Measurements from ENCODE around the gene CDK19. TPM values are rescaled to one million over a fixed set of nuclear protein-coding genes. Genes with fewer than 3 reads are reported as not detected.

CDK19 gene
- total RNA-seq, 2 donors from 2014 or later: 8.7 to 14.3 TPM

DNA sequence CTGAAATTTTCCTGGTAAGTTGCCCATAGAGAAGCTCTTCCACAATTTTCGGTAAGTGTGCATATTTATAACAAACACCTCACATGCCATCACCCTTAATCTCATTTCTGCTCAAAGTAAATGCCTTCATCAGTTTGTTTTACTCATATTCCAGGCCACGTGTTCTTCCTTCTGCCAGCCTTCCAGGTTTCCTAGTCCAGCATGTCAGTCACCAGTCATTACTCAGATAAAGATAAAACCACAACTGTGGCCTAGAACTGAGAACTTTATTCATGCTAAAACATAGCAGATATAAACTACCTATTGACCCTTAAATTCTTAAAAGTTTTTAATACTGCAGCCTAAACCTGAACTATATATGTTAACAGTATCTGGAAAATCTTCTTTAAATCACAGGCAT is 189.4 kb downstream of the CDK19 start:
- ATAC-seq (ENCODE audit: insufficient number of reproducible peaks, low FRiP score, low read depth) (no peak), DNase-seq (ENCODE audit: low spot score) (no peak)
- no peaks in the 10 kb centered on the region for H3K27me3 ChIP-seq (replicated peaks; ENCODE audit: insufficient read depth)
- peaks cover 15% of the 10 kb centered on the region for H3K36me3 ChIP-seq
- H3K4me1 ChIP-seq (ENCODE audit: control insufficient read depth in 1 of 2, low read depth in 2 of 2): no peaks in the 10 kb centered on the region
- no peak overlapping the region for H3K4me3 ChIP-seq
- TF ChIP-seq, protein P1, sequence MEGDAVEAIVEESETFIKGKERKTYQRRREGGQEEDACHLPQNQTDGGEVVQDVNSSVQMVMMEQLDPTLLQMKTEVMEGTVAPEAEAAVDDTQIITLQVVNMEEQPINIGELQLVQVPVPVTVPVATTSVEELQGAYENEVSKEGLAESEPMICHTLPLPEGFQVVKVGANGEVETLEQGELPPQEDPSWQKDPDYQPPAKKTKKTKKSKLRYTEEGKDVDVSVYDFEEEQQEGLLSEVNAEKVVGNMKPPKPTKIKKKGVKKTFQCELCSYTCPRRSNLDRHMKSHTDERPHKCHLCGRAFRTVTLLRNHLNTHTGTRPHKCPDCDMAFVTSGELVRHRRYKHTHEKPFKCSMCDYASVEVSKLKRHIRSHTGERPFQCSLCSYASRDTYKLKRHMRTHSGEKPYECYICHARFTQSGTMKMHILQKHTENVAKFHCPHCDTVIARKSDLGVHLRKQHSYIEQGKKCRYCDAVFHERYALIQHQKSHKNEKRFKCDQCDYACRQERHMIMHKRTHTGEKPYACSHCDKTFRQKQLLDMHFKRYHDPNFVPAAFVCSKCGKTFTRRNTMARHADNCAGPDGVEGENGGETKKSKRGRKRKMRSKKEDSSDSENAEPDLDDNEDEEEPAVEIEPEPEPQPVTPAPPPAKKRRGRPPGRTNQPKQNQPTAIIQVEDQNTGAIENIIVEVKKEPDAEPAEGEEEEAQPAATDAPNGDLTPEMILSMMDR (IDR thresholded peaks at IDR 0.05): no peak
- no peaks in the 10 kb centered on the region for H3K9me3 ChIP-seq
- H3K27ac ChIP-seq: no peak overlapping the region

DNA sequence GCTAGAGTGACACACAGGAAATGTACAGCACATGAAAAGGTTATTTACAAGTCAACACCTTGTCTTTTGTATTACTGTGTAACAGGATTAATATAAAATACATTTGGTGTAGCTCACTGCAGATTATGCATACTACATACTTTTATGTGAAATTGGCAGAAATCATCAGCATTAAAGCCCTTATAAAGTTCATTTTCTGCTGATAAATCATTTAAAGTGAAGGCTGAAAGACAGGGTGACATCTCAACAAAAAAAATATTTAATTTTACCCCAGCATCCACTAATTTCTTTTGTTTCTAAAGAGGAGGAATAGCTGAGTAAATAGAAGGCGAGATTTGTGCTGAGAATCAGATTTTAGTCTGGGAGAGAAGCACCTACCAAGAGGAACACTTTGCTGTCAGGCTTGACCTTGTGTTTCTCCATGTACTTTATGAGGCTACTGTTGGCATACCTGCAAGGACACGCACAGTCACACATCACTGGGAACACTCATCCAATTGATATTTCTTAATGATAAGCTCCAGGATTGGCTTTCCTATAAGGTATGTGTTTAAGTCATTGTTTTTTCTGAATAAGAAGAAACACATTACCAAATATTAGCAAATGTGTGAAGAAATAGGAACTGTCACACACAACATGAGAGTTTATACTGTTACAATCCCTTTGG is 192.2 kb downstream of the CDK19 start:
- TF ChIP-seq, protein P1 (IDR thresholded peaks at IDR 0.05): no peak
- peaks cover 15% of the 10 kb centered on the region for H3K36me3 ChIP-seq
- ATAC-seq (ENCODE audit: insufficient number of reproducible peaks, low FRiP score, low read depth): no peak

DNA sequence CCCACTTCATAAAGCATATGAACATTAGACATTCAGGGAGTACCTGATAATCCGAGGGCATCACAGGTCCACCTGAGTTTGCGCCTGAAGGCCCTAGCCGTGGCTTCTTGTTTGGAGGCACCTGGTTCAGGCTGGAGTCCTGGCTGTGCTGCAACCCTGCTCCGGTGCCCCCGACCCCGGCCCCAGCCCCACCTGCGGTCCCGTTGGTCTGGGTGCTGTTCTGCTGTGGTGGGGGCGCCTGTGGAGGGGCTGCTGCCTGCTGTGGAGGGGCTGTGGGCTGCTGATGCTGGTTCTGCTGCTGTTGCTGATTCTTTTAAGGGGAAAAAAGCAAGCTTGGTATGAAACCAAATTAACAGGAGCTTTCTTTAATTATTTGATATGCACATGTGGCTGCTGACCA is 194.2 kb downstream of the CDK19 start:
- H3K27ac ChIP-seq: no peak overlapping the region
- ATAC-seq (ENCODE audit: insufficient number of reproducible peaks, low FRiP score, low read depth): no peak
- H3K4me1 ChIP-seq (ENCODE audit: control insufficient read depth in 1 of 2, low read depth in 2 of 2): no peaks in the 10 kb centered on the region
- no peaks in the 10 kb centered on the region for H3K27me3 ChIP-seq (replicated peaks; ENCODE audit: insufficient read depth)
- H3K4me3 ChIP-seq: no peak overlapping the region
- no peak for DNase-seq (ENCODE audit: low spot score)
- H3K36me3 ChIP-seq: peaks cover 15% of the 10 kb centered on the region
- H3K9me3 ChIP-seq: no peaks in the 10 kb centered on the region
- TF ChIP-seq, protein P1 (IDR thresholded peaks at IDR 0.05): no peak

More for the DNA sequence above, 192.2 kb downstream of the CDK19 start:
- Histone ChIP-seq H3K27me3 (replicated peaks; ENCODE audit: insufficient read depth) (no peaks in the 10 kb centered on the region), H3K4me1 (ENCODE audit: control insufficient read depth in 1 of 2, low read depth in 2 of 2) (no peaks in the 10 kb centered on the region), H3K9me3 (no peaks in the 10 kb centered on the region), H3K4me3 (no peak overlapping the region), H3K27ac (no peak overlapping the region)
- DNase-seq (ENCODE audit: low spot score): no peak

DNA sequence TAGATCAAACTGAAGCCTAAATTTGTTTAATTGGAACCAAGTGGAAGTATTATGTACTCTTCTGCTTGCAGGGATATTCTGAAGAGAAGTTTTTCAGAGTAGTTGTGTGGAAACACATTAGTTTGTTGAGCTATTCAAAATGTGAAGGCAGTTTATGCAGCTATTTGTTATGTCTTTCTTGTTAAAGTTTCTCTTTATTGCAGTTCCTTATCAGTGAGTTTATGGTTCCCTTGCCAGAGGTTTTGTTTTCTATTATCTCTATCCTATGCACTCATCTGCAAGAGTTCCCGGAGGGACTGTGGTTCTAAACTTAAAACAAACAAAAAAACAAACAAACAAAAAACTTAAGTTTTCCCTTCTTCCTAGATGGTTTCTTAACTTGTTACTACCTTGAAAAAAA is 195.2 kb downstream of the CDK19 start:
- H3K4me1 ChIP-seq (ENCODE audit: control insufficient read depth in 1 of 2, low read depth in 2 of 2): no peaks in the 10 kb centered on the region
- peaks cover 15% of the 10 kb centered on the region for H3K36me3 ChIP-seq
- no peaks in the 10 kb centered on the region for H3K9me3 ChIP-seq
- H3K27ac ChIP-seq: no peak overlapping the region
- TF ChIP-seq, protein P1 (IDR thresholded peaks at IDR 0.05): no peak
- no peak overlapping the region for H3K4me3 ChIP-seq
- DNase-seq (ENCODE audit: low spot score): no peak
- no peaks in the 10 kb centered on the region for H3K27me3 ChIP-seq (replicated peaks; ENCODE audit: insufficient read depth)
- no peak for ATAC-seq (ENCODE audit: insufficient number of reproducible peaks, low FRiP score, low read depth)

DNA sequence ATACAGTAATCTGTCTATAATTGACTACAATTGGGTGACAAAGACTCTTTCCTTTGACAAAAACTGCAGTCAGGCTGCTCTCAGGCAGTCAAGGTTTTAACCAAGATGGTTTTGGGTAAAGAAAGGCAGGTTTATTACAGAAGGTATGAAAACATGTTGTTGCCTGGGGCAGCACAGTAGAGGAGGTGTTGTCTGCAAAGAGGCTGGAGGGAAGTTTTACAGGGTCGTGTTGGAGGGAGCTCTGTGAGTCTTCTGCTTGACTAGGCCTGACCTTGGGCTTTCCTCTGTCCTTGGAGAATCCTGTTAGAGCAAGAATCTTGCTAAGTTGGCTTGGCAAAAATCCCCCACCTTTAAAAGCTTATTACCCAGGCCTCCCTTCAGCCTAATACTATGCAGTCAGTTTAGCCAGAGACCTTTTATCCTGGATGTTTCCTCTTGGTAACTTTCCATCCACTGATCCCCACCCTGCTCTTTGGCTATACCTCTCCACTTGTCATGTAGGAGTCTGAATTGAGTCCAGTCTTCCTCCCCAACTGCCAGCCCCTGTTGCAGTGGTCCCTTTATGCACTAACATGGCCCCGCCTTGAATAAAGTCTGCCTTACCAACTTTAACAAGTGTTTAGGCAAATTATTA is 195.9 kb downstream of the CDK19 start:
- no peaks in the 10 kb centered on the region for H3K9me3 ChIP-seq
- H3K27me3 ChIP-seq (replicated peaks; ENCODE audit: insufficient read depth): no peaks in the 10 kb centered on the region
- H3K36me3 ChIP-seq: peaks cover 15% of the 10 kb centered on the region
- H3K27ac ChIP-seq: no peak overlapping the region
- no peaks in the 10 kb centered on the region for H3K4me1 ChIP-seq (ENCODE audit: control insufficient read depth in 1 of 2, low read depth in 2 of 2)
- DNase-seq (ENCODE audit: low spot score) (no peak), ATAC-seq (ENCODE audit: insufficient number of reproducible peaks, low FRiP score, low read depth) (no peak)
- TF ChIP-seq, protein P1 (IDR thresholded peaks at IDR 0.05): no peak
- H3K4me3 ChIP-seq: no peak overlapping the region
